Measurements from ENCODE around the gene GMIP.
"Not testable (repeated sequence)": the region's sequence is repeated elsewhere in the genome, so short reads cannot be mapped to it uniquely, and the experiment has no call there.

Gene GMIP

DNA sequence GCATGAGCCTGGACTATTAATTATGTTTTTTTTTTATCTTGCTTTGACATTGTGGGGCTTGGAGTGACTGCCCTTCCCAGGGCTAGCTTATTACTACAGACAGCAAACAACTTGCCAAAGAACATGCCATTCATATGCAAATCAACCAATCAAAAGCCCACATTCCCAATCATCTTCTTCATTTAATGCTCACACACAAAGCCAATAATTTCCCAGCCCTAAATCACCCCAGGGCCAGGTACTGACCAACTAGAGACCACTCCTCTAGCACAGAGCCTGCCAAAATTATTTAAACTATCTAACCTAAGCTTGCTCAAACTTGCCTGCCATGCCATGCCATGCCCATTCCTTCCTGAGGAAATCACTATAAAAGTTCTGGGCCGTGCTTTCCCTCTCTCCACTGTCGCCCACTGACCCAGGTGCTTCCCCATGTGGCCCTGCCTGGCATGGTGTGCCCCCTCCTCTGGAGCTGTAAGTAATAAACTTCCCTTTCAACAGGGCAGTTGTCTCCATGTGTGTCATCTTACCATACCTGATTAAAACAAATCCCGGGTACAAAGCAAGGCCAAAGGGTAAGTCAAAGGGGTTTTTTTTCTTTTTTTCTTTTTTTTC, 40.6 kb downstream of the GMIP start:
- TF ChIP-seq, protein P1, sequence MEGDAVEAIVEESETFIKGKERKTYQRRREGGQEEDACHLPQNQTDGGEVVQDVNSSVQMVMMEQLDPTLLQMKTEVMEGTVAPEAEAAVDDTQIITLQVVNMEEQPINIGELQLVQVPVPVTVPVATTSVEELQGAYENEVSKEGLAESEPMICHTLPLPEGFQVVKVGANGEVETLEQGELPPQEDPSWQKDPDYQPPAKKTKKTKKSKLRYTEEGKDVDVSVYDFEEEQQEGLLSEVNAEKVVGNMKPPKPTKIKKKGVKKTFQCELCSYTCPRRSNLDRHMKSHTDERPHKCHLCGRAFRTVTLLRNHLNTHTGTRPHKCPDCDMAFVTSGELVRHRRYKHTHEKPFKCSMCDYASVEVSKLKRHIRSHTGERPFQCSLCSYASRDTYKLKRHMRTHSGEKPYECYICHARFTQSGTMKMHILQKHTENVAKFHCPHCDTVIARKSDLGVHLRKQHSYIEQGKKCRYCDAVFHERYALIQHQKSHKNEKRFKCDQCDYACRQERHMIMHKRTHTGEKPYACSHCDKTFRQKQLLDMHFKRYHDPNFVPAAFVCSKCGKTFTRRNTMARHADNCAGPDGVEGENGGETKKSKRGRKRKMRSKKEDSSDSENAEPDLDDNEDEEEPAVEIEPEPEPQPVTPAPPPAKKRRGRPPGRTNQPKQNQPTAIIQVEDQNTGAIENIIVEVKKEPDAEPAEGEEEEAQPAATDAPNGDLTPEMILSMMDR (IDR thresholded peaks at IDR 0.05; ENCODE audit: low read depth, low read length) = no peak
- no peaks in the 10 kb centered on the region for H3K9me3 ChIP-seq (ENCODE audit: severe bottlenecking)
- no peak overlapping the region for H3K4me3 ChIP-seq (ENCODE audit: low read depth, low read length)
- DNase-seq = no peak
- H3K36me3 ChIP-seq = no peaks in the 10 kb centered on the region
- no peaks in the 10 kb centered on the region for H3K27me3 ChIP-seq (ENCODE audit: insufficient read depth, low read depth, severe bottlenecking)
- H3K27ac ChIP-seq = no peak overlapping the region

DNA sequence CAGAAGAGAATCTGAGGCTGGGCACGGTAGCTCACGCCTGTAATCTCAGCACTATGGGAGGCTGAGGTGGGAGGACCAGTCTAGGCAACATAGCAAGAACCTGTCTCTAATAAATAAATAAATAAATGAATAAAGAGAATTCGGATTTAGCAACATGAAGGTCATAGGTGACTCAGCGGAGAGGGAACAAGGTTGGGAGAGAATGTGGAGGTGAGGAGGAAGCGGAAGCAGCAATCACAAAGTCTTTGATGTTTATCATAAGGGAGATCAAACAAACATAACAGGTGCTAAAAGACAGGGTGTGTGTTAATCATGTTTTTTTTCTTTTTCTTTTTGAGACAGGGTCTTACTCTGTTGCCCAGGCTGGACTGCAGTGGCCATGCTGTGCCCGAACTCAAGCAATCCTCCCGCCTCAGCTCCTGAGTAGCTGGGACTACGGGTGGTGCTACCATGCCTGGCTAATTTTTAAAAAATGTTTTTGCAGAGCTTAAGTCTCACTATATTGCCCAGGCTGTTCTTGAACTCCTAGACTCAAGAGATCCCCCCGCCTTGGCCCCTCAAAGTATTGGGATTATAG, 41.2 kb downstream of the GMIP start:
- TF ChIP-seq, protein P1 (IDR thresholded peaks at IDR 0.05; ENCODE audit: low read depth, low read length) = no peak
- H3K36me3 ChIP-seq = 0 out of 2 replicates have a peak, but pooled peaks cover 2% of the 10 kb centered on the region
- H3K27me3 ChIP-seq (ENCODE audit: insufficient read depth, low read depth, severe bottlenecking) = no peaks in the 10 kb centered on the region
- DNase-seq = no peak
- no peaks in the 10 kb centered on the region for H3K9me3 ChIP-seq (ENCODE audit: severe bottlenecking)
- H3K27ac ChIP-seq = no peak overlapping the region
- H3K4me3 ChIP-seq (ENCODE audit: low read depth, low read length) = no peak overlapping the region

DNA sequence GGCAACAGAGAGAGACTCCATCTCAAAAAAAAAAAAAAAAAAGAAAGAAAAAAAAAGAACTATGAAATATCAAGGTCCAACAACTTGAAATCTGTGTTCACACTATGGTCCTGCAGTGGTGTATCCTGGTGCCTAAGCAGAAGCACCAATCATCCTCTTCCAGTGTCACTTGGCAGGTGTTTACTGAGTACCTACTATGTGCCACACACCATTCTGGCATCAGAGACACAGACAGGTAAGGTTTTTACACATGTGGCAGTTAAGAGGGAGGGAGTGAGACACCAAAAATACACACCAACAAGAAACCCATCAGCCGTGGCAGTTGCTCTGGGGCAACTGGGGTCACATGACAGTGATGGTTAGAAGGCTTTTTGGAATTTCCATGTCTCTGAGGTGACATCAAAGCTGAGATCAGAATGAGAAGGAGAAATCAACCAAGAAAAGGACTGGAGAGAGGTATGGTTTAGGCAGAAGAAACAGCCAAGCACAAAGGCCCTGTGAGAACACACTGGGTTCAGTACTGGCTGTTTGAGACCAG, 42.6 kb downstream of the GMIP start:
- TF ChIP-seq, protein P1 (IDR thresholded peaks at IDR 0.05; ENCODE audit: low read depth, low read length) = no peak
- no peak overlapping the region for H3K4me3 ChIP-seq (ENCODE audit: low read depth, low read length)
- H3K36me3 ChIP-seq = 0 out of 2 replicates have a peak, but pooled peaks cover 5% of the 10 kb centered on the region
- no peaks in the 10 kb centered on the region for H3K9me3 ChIP-seq (ENCODE audit: severe bottlenecking)
- DNase-seq = no peak
- H3K27ac ChIP-seq = no peak overlapping the region
- H3K27me3 ChIP-seq (ENCODE audit: insufficient read depth, low read depth, severe bottlenecking) = no peaks in the 10 kb centered on the region

DNA sequence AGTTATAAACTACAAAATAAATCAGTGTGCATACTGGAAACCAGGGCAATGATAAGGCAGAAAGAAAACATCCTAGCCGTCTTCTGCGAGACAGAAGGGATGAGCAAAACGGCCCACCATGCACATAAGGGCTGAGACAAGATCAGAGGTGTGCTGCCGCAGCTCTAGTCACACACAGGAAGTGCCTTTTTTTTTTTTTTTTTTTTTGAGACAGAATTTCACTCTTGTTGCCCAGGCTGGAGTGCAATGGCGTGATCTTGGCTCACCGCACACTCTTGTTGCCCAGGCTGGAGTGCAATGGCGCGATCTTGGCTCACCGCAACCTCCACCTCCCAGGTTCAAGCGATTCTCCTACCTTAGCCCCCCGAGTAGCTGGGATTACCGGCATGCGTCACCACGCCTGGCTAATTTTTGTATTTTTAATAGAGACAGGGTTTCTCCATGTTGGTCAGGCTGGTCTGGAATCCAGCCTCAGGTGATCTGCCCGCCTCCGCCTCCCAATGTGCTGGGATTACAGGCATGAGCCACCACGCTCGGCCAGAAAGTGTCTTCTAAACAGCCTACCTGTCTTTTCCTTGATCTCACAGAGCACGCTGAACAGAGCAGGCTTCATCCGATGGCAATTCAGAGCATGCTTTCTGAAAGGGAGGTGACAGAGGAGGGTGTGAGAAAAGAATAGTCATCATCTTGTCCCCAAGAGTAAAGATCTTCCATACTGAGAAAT, 44.6 kb downstream of the GMIP start:
- not testable (repeated sequence) for DNase-seq; H3K27ac ChIP-seq; H3K4me3 ChIP-seq (ENCODE audit: low read depth, low read length); H3K27me3 ChIP-seq (ENCODE audit: insufficient read depth, low read depth, severe bottlenecking); H3K9me3 ChIP-seq (ENCODE audit: severe bottlenecking); H3K36me3 ChIP-seq

DNA sequence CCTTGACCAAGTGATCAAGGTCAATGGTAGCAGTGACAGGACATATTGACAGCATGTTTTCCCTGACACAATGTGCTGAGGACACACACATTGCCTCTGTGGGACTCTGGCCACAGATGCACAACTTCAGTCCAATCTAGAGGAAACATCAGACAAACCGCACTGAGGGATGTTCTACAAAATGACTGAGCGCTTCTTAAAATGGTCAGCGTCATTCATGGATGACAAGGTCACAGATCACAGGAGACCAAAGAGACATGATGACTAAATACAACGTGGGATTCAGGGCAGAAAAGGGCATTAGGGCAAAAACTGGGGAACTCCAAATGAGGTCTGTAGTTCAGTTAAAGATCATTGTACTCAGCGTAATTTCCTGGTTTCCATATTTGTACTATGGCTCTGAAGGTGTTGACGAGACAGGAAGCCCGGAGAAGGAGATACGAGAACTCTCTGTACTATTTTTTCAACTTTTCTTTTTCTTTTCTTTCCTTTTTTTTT, 45.6 kb downstream of the GMIP start:
- H3K27me3 ChIP-seq (ENCODE audit: insufficient read depth, low read depth, severe bottlenecking) = no peaks in the 10 kb centered on the region
- H3K4me3 ChIP-seq (ENCODE audit: low read depth, low read length) = no peak overlapping the region
- TF ChIP-seq, protein P1 (IDR thresholded peaks at IDR 0.05; ENCODE audit: low read depth, low read length) = no peak
- peaks cover 5% of the 10 kb centered on the region; the same call in 1 of the 2 replicates for H3K36me3 ChIP-seq
- H3K27ac ChIP-seq = no peak overlapping the region
- no peaks in the 10 kb centered on the region for H3K9me3 ChIP-seq (ENCODE audit: severe bottlenecking)
- no peak for DNase-seq

DNA sequence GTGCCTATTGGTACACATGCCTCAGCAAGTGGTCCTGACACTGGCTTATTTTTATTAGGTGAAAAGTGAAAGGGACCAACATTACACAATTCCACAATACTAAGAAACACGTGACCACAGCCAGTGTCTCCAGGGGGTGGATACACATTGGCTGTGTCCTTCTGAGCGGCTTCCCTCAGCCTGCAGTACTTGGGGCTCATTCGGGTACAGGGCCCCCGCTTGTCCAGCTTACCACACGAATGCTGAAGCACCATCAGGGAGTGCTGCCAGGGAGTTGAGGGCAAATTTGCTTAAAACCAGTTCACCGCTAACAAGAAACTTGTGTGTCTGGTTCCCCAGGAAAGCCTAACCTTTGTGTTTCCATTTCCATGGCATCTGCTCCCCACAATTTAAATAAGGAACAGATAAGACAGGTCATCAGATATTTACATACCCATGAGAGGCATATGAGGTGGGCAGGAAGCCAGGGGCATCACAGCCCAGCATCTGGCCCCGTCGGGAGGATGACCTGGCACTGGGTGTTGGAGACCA, 48.2 kb downstream of the GMIP start:
- no peaks in the 10 kb centered on the region for H3K9me3 ChIP-seq (ENCODE audit: severe bottlenecking)
- no peaks in the 10 kb centered on the region for H3K27me3 ChIP-seq (ENCODE audit: insufficient read depth, low read depth, severe bottlenecking)
- TF ChIP-seq, protein P1 (IDR thresholded peaks at IDR 0.05; ENCODE audit: low read depth, low read length) = no peak
- no peak overlapping the region for H3K4me3 ChIP-seq (ENCODE audit: low read depth, low read length)
- H3K27ac ChIP-seq = no peak overlapping the region
- DNase-seq = no peak
- H3K36me3 ChIP-seq = peaks cover 5% of the 10 kb centered on the region; the same call in 1 of the 2 replicates
